Trophoblast cell (in vitro differentiated cells and primary cell): Measurements from ENCODE around the gene UFC1.
A peak's percentile ranks its signal among the peaks of the same experiment; 100 is the strongest.

Source experiments
- DNase-seq, 2 donors: peaks; one replicate each; pipeline ENCODE4 v3.0.0-alpha.2; 2016
- H2AFZ ChIP-seq: 2 replicates; pipeline ENCODE4 v1.6.1; 2013; ENCODE audit warnings: low read length, moderate library complexity, mild to moderate bottlenecking; ENCODE audit not compliant: insufficient read depth, poor library complexity
- H2AK5ac ChIP-seq: 2 replicates; pipeline ENCODE4 v1.6.1; 2013; ENCODE audit warnings: mild to moderate bottlenecking, low read length
- H2BK120ac ChIP-seq: 2 replicates; pipeline ENCODE4 v1.6.1; 2013; ENCODE audit warnings: low read length, mild to moderate bottlenecking, moderate library complexity; ENCODE audit not compliant: insufficient read depth, poor library complexity
- H2BK12ac ChIP-seq: 2 replicates; pipeline ENCODE4 v1.6.1; 2013; ENCODE audit warnings: mild to moderate bottlenecking, low read length, moderate library complexity
- H2BK5ac ChIP-seq: 2 replicates; pipeline ENCODE4 v1.6.1; 2013; ENCODE audit warnings: low read length, low read depth, moderate library complexity, mild to moderate bottlenecking; ENCODE audit not compliant: poor library complexity
- H3K14ac ChIP-seq: 2 replicates; pipeline ENCODE4 v1.6.1; 2013; ENCODE audit warnings: mild to moderate bottlenecking, low read length
- H3K18ac ChIP-seq: 2 replicates; pipeline ENCODE4 v1.6.1; 2013; ENCODE audit warnings: mild to moderate bottlenecking, low read length
- H3K23ac ChIP-seq: 2 replicates; pipeline ENCODE4 v1.6.1; 2013; ENCODE audit warnings: low read length
- H3K27ac ChIP-seq: 2 replicates; pipeline ENCODE4 v1.5.1; 2013; ENCODE audit warnings: low read depth, mild to moderate bottlenecking, inconsistent platforms, low read length, moderate library complexity
- H3K27me3 ChIP-seq: 2 replicates; pipeline ENCODE4 v1.6.1; 2013; ENCODE audit warnings: inconsistent platforms, mild to moderate bottlenecking, low read length, moderate library complexity; ENCODE audit not compliant: insufficient read depth
- H3K36me3 ChIP-seq, 2 experiments: 1 replicate in 1 of 2; 2 replicates in 1 of 2; pipeline ENCODE4 v1.6.1; 2013; ENCODE audit warnings: low read length in 2 of 2, mild to moderate bottlenecking in 2 of 2, moderate library complexity in 1 of 2; ENCODE audit not compliant: insufficient read depth in 2 of 2, control insufficient read depth in 1 of 2
- H3K4ac ChIP-seq: 2 replicates; pipeline ENCODE4 v1.6.1; 2013; ENCODE audit warnings: low read depth, mild to moderate bottlenecking, low read length, moderate library complexity
- H3K4me1 ChIP-seq, 2 experiments: 1 replicate in 1 of 2; 2 replicates in 1 of 2; pipeline ENCODE4 v1.6.1; 2013; ENCODE audit warnings: low read length in 2 of 2, mild to moderate bottlenecking in 2 of 2, moderate library complexity in 1 of 2; ENCODE audit not compliant: insufficient read depth in 2 of 2, control insufficient read depth in 1 of 2
- H3K4me2 ChIP-seq: 2 replicates; pipeline ENCODE4 v1.6.1; 2013; ENCODE audit warnings: inconsistent platforms, mild to moderate bottlenecking, low read length, moderate library complexity
- H3K4me3 ChIP-seq: 2 replicates; pipeline ENCODE4 v1.5.1; 2013; ENCODE audit warnings: mild to moderate bottlenecking, low read depth, low read length, inconsistent platforms
- H3K79me1 ChIP-seq: one replicate; pipeline ENCODE4 v1.6.1; 2013; ENCODE audit warnings: low read length
- H3K79me2 ChIP-seq: 2 replicates; pipeline ENCODE4 v1.6.1; 2013; ENCODE audit warnings: low read length, mild to moderate bottlenecking; ENCODE audit not compliant: control insufficient read depth, insufficient read depth, poor library complexity
- H3K9ac ChIP-seq: 2 replicates; pipeline ENCODE4 v1.6.1; 2013; ENCODE audit warnings: mild to moderate bottlenecking, low read length
- H3K9me3 ChIP-seq: 2 replicates; pipeline ENCODE4 v1.6.1; 2013; ENCODE audit warnings: low read depth, mild to moderate bottlenecking, control low read depth, inconsistent platforms, low read length; ENCODE audit not compliant: insufficient read depth
- H4K12ac ChIP-seq: 2 replicates; pipeline ENCODE4 v1.6.1; 2013; ENCODE audit warnings: low read depth, mild to moderate bottlenecking, low read length, moderate library complexity
- H4K8ac ChIP-seq: 2 replicates; pipeline ENCODE4 v1.6.1; 2013; ENCODE audit warnings: low read depth, mild to moderate bottlenecking, low read length, moderate library complexity
- H4K91ac ChIP-seq: one replicate; pipeline ENCODE4 v1.6.1; 2013; ENCODE audit warnings: low read depth, mild to moderate bottlenecking, low read length, moderate library complexity
- WGBS: extraction: QIAGEN DNeasy Blood & Tissue Kit; methylation state at CpG from one replicate; pipeline ENCODE4 v1.1.7; 2013; ENCODE audit warnings: missing lambda C conversion rate; ENCODE audit not compliant: insufficient read length, insufficient coverage; ENCODE audit errors: extremely low coverage; 5-methylcytosine and 5-hydroxymethylcytosine counted together

The UFC1 gene

DNA sequence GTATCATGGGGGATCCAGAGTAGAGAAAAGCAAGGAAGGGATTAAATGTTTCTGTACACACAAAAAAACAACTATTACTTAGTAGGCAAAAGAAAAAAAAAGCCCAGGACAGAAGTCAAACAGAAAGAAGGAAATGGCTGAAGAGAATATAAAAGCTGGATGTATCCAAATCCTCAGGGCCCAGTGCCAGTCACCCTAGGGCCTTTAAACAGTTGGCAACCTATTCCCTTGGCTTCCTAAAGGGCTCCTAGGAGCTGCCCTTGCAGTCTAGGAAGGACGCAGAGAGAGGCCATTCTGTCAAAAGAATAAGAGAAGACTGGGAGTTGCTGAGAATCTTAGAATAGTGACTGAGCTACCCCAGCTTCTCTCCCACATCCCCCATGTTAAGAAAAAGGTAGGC is 18.6 kb downstream of the UFC1 start:
- no peak overlapping the region for H3K14ac ChIP-seq
- H3K4me3 ChIP-seq, result no peak overlapping the region
- no peak for DNase-seq
- no peak overlapping the region for H3K4me2 ChIP-seq
- H4K91ac ChIP-seq, result no peak overlapping the region
- H2BK12ac ChIP-seq, result no peak overlapping the region
- peaks cover 6% of the 10 kb centered on the region for H3K79me2 ChIP-seq
- no peak overlapping the region for H2AK5ac ChIP-seq
- H2BK120ac ChIP-seq, result no peak overlapping the region
- WGBS, result no CpG with 5 or more reads among the region's 1 CpG
- no peaks in the 10 kb centered on the region for H3K27me3 ChIP-seq
- no peak overlapping the region for H2BK5ac ChIP-seq
- no peak overlapping the region for H3K9ac ChIP-seq
- peaks cover 2% of the 10 kb centered on the region for H3K9me3 ChIP-seq
- no peak overlapping the region for H3K4ac ChIP-seq
- no peak overlapping the region for H4K8ac ChIP-seq
- no peak overlapping the region for H4K12ac ChIP-seq
- H3K36me3 ChIP-seq, result peaks cover 38 to 51% of the 10 kb centered on the region in 2 experiments
- H3K27ac ChIP-seq, result no peak overlapping the region
- no peak overlapping the region for H3K18ac ChIP-seq
- H2AFZ ChIP-seq, result no peak overlapping the region
- H3K23ac ChIP-seq, result no peak overlapping the region
- H3K4me1 ChIP-seq, result peaks cover 4 to 6% of the 10 kb centered on the region in 2 experiments
- H3K79me1 ChIP-seq, result peaks cover 4% of the 10 kb centered on the region

GRCh38 chr1:161172776-161173376 is 19.1 kb downstream of the UFC1 start:
- peaks cover 38 to 51% of the 10 kb centered on the region in 2 experiments for H3K36me3 ChIP-seq
- H3K18ac ChIP-seq, result no peak overlapping the region
- H3K23ac ChIP-seq, result no peak overlapping the region
- H4K8ac ChIP-seq, result no peak overlapping the region
- no peak overlapping the region for H3K27ac ChIP-seq
- H2AFZ ChIP-seq, result no peak overlapping the region
- no peak overlapping the region for H2AK5ac ChIP-seq
- H2BK120ac ChIP-seq, result no peak overlapping the region
- no peaks in the 10 kb centered on the region for H3K27me3 ChIP-seq
- WGBS, result no CpG with 5 or more reads among the region's 4 CpGs
- H3K14ac ChIP-seq, result no peak overlapping the region
- peak in 1 of 2 donors; percentile 56 for DNase-seq
- H4K12ac ChIP-seq, result no peak overlapping the region
- H3K79me1 ChIP-seq, result peaks cover 8% of the 10 kb centered on the region
- H2BK5ac ChIP-seq, result no peak overlapping the region
- no peak overlapping the region for H3K4ac ChIP-seq
- peaks cover 2% of the 10 kb centered on the region for H3K9me3 ChIP-seq
- H2BK12ac ChIP-seq, result no peak overlapping the region
- H3K4me2 ChIP-seq, result no peak overlapping the region
- no peak overlapping the region for H3K4me3 ChIP-seq
- H4K91ac ChIP-seq, result no peak overlapping the region
- H3K79me2 ChIP-seq, result peaks cover 8% of the 10 kb centered on the region
- H3K4me1 ChIP-seq, result peaks cover 6 to 8% of the 10 kb centered on the region in 2 experiments
- no peak overlapping the region for H3K9ac ChIP-seq

GRCh38 chr1:161173711-161174110 is 19.9 kb downstream of the UFC1 start:
- Histone ChIP-seq H2BK5ac (no peak overlapping the region), H3K79me2 (peaks cover 8% of the 10 kb centered on the region), H3K14ac (no peak overlapping the region), H3K27me3 (no peaks in the 10 kb centered on the region), H4K8ac (no peak overlapping the region), H2BK12ac (no peak overlapping the region), H3K79me1 (peaks cover 8% of the 10 kb centered on the region), H3K36me3 (peaks cover 38 to 51% of the 10 kb centered on the region in 2 experiments), H2AK5ac (no peak overlapping the region), H3K23ac (no peak overlapping the region), H2BK120ac (no peak overlapping the region), H3K9me3 (peaks cover 2% of the 10 kb centered on the region), H3K9ac (no peak overlapping the region), H2AFZ (no peak overlapping the region), H3K4me3 (no peak overlapping the region), H3K4ac (no peak overlapping the region), H3K4me2 (no peak overlapping the region), H3K4me1 (peaks cover 6 to 8% of the 10 kb centered on the region in 2 experiments), H3K27ac (no peak overlapping the region), H4K12ac (no peak overlapping the region), H3K18ac (no peak overlapping the region), H4K91ac (no peak overlapping the region)
- WGBS, result no CpG with 5 or more reads among the region's 11 CpGs
- no peak for DNase-seq

DNA sequence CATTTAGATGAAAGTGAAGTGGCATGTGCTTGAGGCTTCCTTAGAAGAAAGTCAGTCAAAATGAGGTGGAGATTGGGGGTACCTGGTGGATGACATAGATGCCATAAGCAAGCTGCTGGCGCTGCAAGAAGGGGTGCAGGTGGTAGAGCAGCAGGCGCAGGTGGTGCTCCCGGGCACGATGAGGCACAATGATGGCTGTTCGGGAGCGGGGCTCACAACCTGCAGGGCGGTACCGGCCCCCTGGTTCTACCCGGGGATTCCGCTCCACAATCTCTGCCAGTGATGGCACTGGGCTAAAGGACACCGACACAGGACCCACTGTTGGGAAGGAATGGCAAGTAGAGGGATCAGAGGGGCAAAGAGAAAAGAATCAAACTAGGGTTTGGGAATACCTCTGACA is 21.1 kb downstream of the UFC1 start:
- peaks cover 35 to 46% of the 10 kb centered on the region in 2 experiments for H3K36me3 ChIP-seq
- no CpG with 5 or more reads among the region's 11 CpGs for WGBS
- H2BK120ac ChIP-seq, result no peak overlapping the region
- no peak overlapping the region for H3K18ac ChIP-seq
- H2BK12ac ChIP-seq, result no peak overlapping the region
- no peak overlapping the region for H3K27ac ChIP-seq
- H2AFZ ChIP-seq, result no peak overlapping the region
- no peak overlapping the region for H4K91ac ChIP-seq
- no peaks in the 10 kb centered on the region for H3K27me3 ChIP-seq
- peaks cover 8% of the 10 kb centered on the region for H3K79me2 ChIP-seq
- peaks cover 6 to 8% of the 10 kb centered on the region in 2 experiments for H3K4me1 ChIP-seq
- H4K8ac ChIP-seq, result no peak overlapping the region
- no peak overlapping the region for H4K12ac ChIP-seq
- no peak for DNase-seq
- H2AK5ac ChIP-seq, result no peak overlapping the region
- H3K4me2 ChIP-seq, result no peak overlapping the region
- H3K9ac ChIP-seq, result no peak overlapping the region
- H3K4ac ChIP-seq, result no peak overlapping the region
- H3K23ac ChIP-seq, result no peak overlapping the region
- H3K14ac ChIP-seq, result no peak overlapping the region
- H3K79me1 ChIP-seq, result peaks cover 8% of the 10 kb centered on the region
- H3K9me3 ChIP-seq, result peaks cover 2% of the 10 kb centered on the region
- H2BK5ac ChIP-seq, result no peak overlapping the region
- H3K4me3 ChIP-seq, result no peak overlapping the region
